CD4-positive, CD25-positive, alpha-beta regulatory T cell (primary cell): ENCODE results near the gene SIDT2. TPM values are rescaled to one million over a fixed set of nuclear protein-coding genes. Genes with fewer than 3 reads are reported as not detected.

Experiments
- ATAC-seq, 2 donors: fragments of 150-1000 bp; cut with Tn5 transposase; one replicate each; pipeline ENCODE4 v1.10.0; 2021; ENCODE audit warnings: low read depth in 2 of 2, moderate number of reproducible peaks in 2 of 2, moderate library complexity in 1 of 2
- DNase-seq, 3 donors: peaks; one replicate each; pipeline versions ENCODE4 v3.0.0 to v3.0.0-alpha.2; 2012 to 2022; ENCODE audit warnings: mixed read lengths in 1 of 3
- H3K27ac ChIP-seq: one replicate; pipeline ENCODE4 v1.7.0; 2013; ENCODE audit warnings: mild to moderate bottlenecking, low read length; ENCODE audit not compliant: insufficient read depth, poor library complexity, severe bottlenecking
- H3K27me3 ChIP-seq: one replicate; pipeline ENCODE4 v1.7.0; 2013; ENCODE audit warnings: low read length; ENCODE audit not compliant: control insufficient read depth, insufficient read depth
- H3K36me3 ChIP-seq: one replicate; pipeline ENCODE4 v1.7.0; 2013; ENCODE audit warnings: mild to moderate bottlenecking, low read length, moderate library complexity; ENCODE audit not compliant: control insufficient read depth, insufficient read depth
- H3K4me1 ChIP-seq: 2 replicates; pipeline ENCODE4 v1.7.0; 2013; ENCODE audit warnings: mild to moderate bottlenecking, low read length; ENCODE audit not compliant: insufficient read depth, control insufficient read depth, poor library complexity, severe bottlenecking
- H3K4me3 ChIP-seq: one replicate; pipeline ENCODE4 v1.7.0; 2013; ENCODE audit warnings: low read depth, mild to moderate bottlenecking, low read length, moderate library complexity
- H3K9me3 ChIP-seq, 2 experiments: 1 replicate in 1 of 2; 2 replicates in 1 of 2; pipeline ENCODE4 v1.7.0; 2013; ENCODE audit warnings: low read length in 2 of 2, mild to moderate bottlenecking in 1 of 2, moderate library complexity in 1 of 2; ENCODE audit not compliant: control insufficient read depth in 2 of 2
- H3K27ac Mint-ChIP-seq, 3 donors: one replicate each; pipeline ENCODE4 v1.8.0; 2020 to 2022; ENCODE audit warnings: mild to moderate bottlenecking in 3 of 3, mixed read lengths in 3 of 3, moderate library complexity in 2 of 3
- H3K27me3 Mint-ChIP-seq: one replicate; pipeline ENCODE4 v1.8.0; 2022; ENCODE audit warnings: mild to moderate bottlenecking, mixed read lengths
- H3K36me3 Mint-ChIP-seq: one replicate; pipeline ENCODE4 v1.8.0; 2020; ENCODE audit warnings: mixed read lengths
- H3K4me1 Mint-ChIP-seq, 4 donors: one replicate each; pipeline ENCODE4 v1.8.0; 2020 to 2022; ENCODE audit warnings: mixed read lengths in 4 of 4, mild to moderate bottlenecking in 1 of 4
- H3K4me3 Mint-ChIP-seq, 4 donors: one replicate each; pipeline ENCODE4 v1.8.0; 2020 to 2022; ENCODE audit warnings: mild to moderate bottlenecking in 4 of 4, mixed read lengths in 4 of 4, moderate library complexity in 3 of 4
- H3K9me3 Mint-ChIP-seq, 7 donors: one replicate each; pipeline ENCODE4 v1.8.0; 2020 to 2022; ENCODE audit warnings: mixed read lengths in 7 of 7, mild to moderate bottlenecking in 3 of 7, moderate library complexity in 2 of 7
- polyA plus RNA-seq, 4 donors: library from polyadenylated mRNA; unstranded; fragments of 300-500 nt; fragmentation: Illumina TruSeq; gene quantifications; one replicate each; pipeline ENCODE4 v1.2.3, GENCODE V29; 2021
- total RNA-seq: library from RNA; stranded (reverse); gene quantifications from one replicate; pipeline ENCODE4 v1.2.3, GENCODE V29; 2022

Gene SIDT2
- total and polyA plus RNA-seq, 5 donors from 2014 or later: 2.5 to 129 (median 5.4) TPM

DNA sequence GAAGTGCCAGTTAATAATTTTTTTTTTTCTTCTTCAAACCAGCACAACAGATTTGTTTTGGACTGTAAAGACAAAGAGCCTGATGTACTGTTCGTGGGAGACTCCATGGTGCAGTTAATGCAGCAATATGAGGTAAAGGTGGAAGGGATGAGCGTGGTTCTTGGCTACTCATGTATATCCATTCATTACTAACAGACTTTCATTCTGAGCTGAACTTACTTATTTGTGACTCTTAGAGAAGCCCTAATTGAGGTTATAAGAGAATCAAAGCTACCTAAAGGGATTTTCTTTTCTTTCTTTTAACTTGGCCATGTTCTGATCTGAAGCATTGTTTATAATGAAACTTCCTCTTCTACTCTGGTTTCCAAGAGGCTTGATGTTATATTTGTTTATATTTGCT, 18.7 kb upstream of the SIDT2 start:
- Histone ChIP-seq H3K27ac (no peak overlapping the region), H3K36me3 (peaks cover 66% of the 10 kb centered on the region), H3K4me3 (no peak overlapping the region), H3K4me1 (no peaks in the 10 kb centered on the region), H3K9me3 (no peaks in the 10 kb centered on the region), H3K27me3 (no peaks in the 10 kb centered on the region)
- no peak for ATAC-seq
- Mint-ChIP-seq H3K4me3 (no peak overlapping the region), H3K27ac (peak overlapping the region in 2 of 3 donors; percentile 29 to 66), H3K4me1 (peaks cover 10 to 29% (median 21%) of the 10 kb centered on the region in 4 donors), H3K36me3 (peaks cover 11% of the 10 kb centered on the region), H3K27me3 (no peaks in the 10 kb centered on the region), H3K9me3 (no peaks in the 10 kb centered on the region)
- DNase-seq: no peak

- no peaks in the 10 kb centered on the region for H3K9me3 ChIP-seq
- peaks cover 68% of the 10 kb centered on the region for H3K36me3 ChIP-seq
- no peak overlapping the region for H3K4me3 ChIP-seq
- H3K27me3 ChIP-seq: no peaks in the 10 kb centered on the region
- Mint-ChIP-seq H3K27ac (peak overlapping the region in 1 of 3 donors; percentile 37), H3K36me3 (peaks cover 15% of the 10 kb centered on the region), H3K4me1 (peaks cover 10 to 25% (median 17%) of the 10 kb centered on the region in 4 donors), H3K27me3 (no peaks in the 10 kb centered on the region), H3K4me3 (no peak overlapping the region), H3K9me3 (no peaks in the 10 kb centered on the region)
- H3K4me1 ChIP-seq: no peaks in the 10 kb centered on the region
- DNase-seq (no peak), ATAC-seq (no peak)
- no peak overlapping the region for H3K27ac ChIP-seq
Measured at GRCh38 chr11:117160826-117161225, 17.7 kb upstream of the SIDT2 start.

DNA sequence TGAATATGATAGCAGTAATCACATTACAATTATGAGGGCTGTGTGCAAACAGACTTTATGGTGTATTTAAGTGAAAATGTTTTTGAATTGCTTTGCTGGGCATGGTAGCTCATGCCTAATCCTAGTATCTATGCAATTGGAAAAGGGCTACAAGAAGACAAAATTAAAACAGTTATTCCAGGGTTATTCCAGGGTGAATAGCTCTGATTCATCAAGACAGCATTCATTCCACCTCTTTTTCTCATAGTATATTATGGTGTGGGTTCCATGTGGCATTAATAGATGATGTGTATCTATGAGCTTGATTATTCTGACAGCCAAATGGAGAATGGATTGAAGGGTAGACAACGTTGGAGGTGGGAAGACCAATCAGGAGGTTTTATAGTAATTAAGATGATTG, 12.1 kb upstream of the SIDT2 start:
- Histone ChIP-seq H3K27me3 (no peaks in the 10 kb centered on the region), H3K36me3 (peaks cover 71% of the 10 kb centered on the region), H3K9me3 (no peaks in the 10 kb centered on the region), H3K27ac (no peak overlapping the region), H3K4me1 (no peaks in the 10 kb centered on the region), H3K4me3 (no peak overlapping the region)
- H3K4me1 Mint-ChIP-seq: peaks cover 2 to 10% (median 7%) of the 10 kb centered on the region in 4 donors
- no peaks in the 10 kb centered on the region for H3K9me3 Mint-ChIP-seq
- DNase-seq: no peak
- no peaks in the 10 kb centered on the region for H3K27me3 Mint-ChIP-seq
- no peak overlapping the region for H3K27ac Mint-ChIP-seq
- ATAC-seq: no peak
- no peak overlapping the region for H3K4me3 Mint-ChIP-seq
- peaks cover 27% of the 10 kb centered on the region for H3K36me3 Mint-ChIP-seq

- no peaks in the 10 kb centered on the region for H3K9me3 ChIP-seq
- DNase-seq (no peak), ATAC-seq (no peak)
- no peaks in the 10 kb centered on the region for H3K27me3 Mint-ChIP-seq
- no peak overlapping the region for H3K4me3 Mint-ChIP-seq
- peak overlapping the region in 2 of 3 donors; percentile 13 to 74 for H3K27ac Mint-ChIP-seq
- H3K4me1 ChIP-seq: no peaks in the 10 kb centered on the region
- H3K9me3 Mint-ChIP-seq: no peaks in the 10 kb centered on the region
- no peaks in the 10 kb centered on the region for H3K27me3 ChIP-seq
- H3K36me3 Mint-ChIP-seq: peaks cover 23% of the 10 kb centered on the region
- H3K4me3 ChIP-seq: no peak overlapping the region
- H3K27ac ChIP-seq: no peak overlapping the region
- peaks cover 44% of the 10 kb centered on the region for H3K36me3 ChIP-seq
- H3K4me1 Mint-ChIP-seq: peaks cover 2 to 23% (median 9%) of the 10 kb centered on the region in 4 donors
Measured at GRCh38 chr11:117169736-117170135, 8.8 kb upstream of the SIDT2 start.

GRCh38 chr11:117170210-117170609, 8.3 kb upstream of the SIDT2 start:
- ATAC-seq: no peak
- Histone ChIP-seq H3K4me1 (no peaks in the 10 kb centered on the region), H3K36me3 (peaks cover 43% of the 10 kb centered on the region), H3K4me3 (no peak overlapping the region), H3K27ac (no peak overlapping the region), H3K9me3 (no peaks in the 10 kb centered on the region), H3K27me3 (no peaks in the 10 kb centered on the region)
- no peak overlapping the region for H3K4me3 Mint-ChIP-seq
- H3K27me3 Mint-ChIP-seq: no peaks in the 10 kb centered on the region
- no peak for DNase-seq
- no peaks in the 10 kb centered on the region for H3K9me3 Mint-ChIP-seq
- H3K36me3 Mint-ChIP-seq: peaks cover 23% of the 10 kb centered on the region
- H3K4me1 Mint-ChIP-seq: peaks cover 2 to 23% (median 9%) of the 10 kb centered on the region in 4 donors
- H3K27ac Mint-ChIP-seq: peak overlapping the region in 2 of 3 donors; percentile 13 to 74

GRCh38 chr11:117171007-117171403, 7.5 kb upstream of the SIDT2 start:
- Histone ChIP-seq H3K27ac (no peak overlapping the region), H3K36me3 (peaks cover 35% of the 10 kb centered on the region), H3K9me3 (no peaks in the 10 kb centered on the region), H3K27me3 (no peaks in the 10 kb centered on the region), H3K4me3 (no peak overlapping the region), H3K4me1 (no peaks in the 10 kb centered on the region)
- no peak for DNase-seq
- H3K36me3 Mint-ChIP-seq: peaks cover 15% of the 10 kb centered on the region
- peaks cover 0 to 23% (median 8%) of the 10 kb centered on the region in 4 donors for H3K4me1 Mint-ChIP-seq
- no peak overlapping the region for H3K27ac Mint-ChIP-seq
- no peak overlapping the region for H3K4me3 Mint-ChIP-seq
- no peaks in the 10 kb centered on the region for H3K9me3 Mint-ChIP-seq
- H3K27me3 Mint-ChIP-seq: no peaks in the 10 kb centered on the region
- no peak for ATAC-seq

DNA sequence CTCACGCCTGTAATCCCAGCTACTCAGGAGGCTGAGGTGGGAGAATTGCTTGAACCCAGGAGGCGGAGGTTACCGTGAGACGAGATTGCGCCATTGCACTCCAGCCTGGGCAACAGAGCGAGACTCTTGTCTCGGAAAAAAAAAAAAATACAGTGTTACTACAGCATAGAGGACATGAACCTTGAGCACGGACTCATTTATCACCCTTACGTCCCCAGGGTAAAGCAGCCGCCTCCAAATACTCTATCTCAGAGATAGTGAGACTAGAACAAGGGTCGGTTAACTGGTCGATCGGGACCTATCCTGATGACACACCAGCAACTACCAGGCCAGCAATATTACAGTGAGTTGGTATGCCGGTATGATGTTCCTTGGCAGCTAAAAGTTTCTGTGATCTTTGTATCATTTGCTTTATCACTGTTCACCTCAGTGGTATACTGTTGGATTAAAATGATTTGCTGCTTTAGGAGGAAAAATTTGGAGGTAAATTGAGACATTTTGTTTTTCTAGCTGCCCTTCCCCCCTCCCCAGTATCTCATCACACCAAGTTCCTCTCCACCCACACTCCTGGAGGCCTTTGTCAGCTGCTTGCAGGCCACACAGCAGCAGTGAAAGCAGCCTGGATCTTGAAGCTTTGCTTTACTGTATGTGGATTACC, 7.0 kb upstream of the SIDT2 start:
- H3K27ac ChIP-seq: no peak overlapping the region
- H3K4me3 ChIP-seq: no peak overlapping the region
- ATAC-seq: no peak
- Mint-ChIP-seq H3K9me3 (no peaks in the 10 kb centered on the region), H3K27me3 (no peaks in the 10 kb centered on the region), H3K4me3 (no peak overlapping the region), H3K4me1 (peaks cover 0 to 20% (median 6%) of the 10 kb centered on the region in 4 donors), H3K27ac (peak overlapping the region; percentile 21 to 67 (median 42)), H3K36me3 (peaks cover 10% of the 10 kb centered on the region)
- no peaks in the 10 kb centered on the region for H3K9me3 ChIP-seq
- H3K4me1 ChIP-seq: no peaks in the 10 kb centered on the region
- H3K36me3 ChIP-seq: peaks cover 30% of the 10 kb centered on the region
- no peaks in the 10 kb centered on the region for H3K27me3 ChIP-seq
- no peak for DNase-seq
